Ascending aorta (tissue), 2 donors: ENCODE measurements around the gene EDN3. TPM values are rescaled to one million over a fixed set of nuclear protein-coding genes. Genes with fewer than 3 reads are reported as not detected.

Experiments
- DNase-seq, 2 donors: peaks; one replicate each; pipeline ENCODE4 v3.0.0-alpha.2; 2019; ENCODE audit warnings: low spot score in 2 of 2
- H3K27ac ChIP-seq, 2 donors: fragments of 200-600 bp; sonication (generic); one replicate each; pipeline ENCODE4 v1.5.1; 2016 to 2017; ENCODE audit warnings: mild to moderate bottlenecking in 1 of 2
- H3K27me3 ChIP-seq: fragments of 200-600 bp; sonication (generic); one replicate; pipeline ENCODE4 v1.5.1; 2017
- H3K36me3 ChIP-seq, 2 donors: fragments of 200-600 bp; sonication (generic); one replicate each; pipeline ENCODE4 v1.5.1; 2016
- H3K4me1 ChIP-seq, 2 donors: fragments of 200-600 bp; sonication (generic); one replicate each; pipeline ENCODE4 v1.5.1; 2016 to 2017; ENCODE audit warnings: mild to moderate bottlenecking in 1 of 2
- H3K4me3 ChIP-seq, 2 donors: fragments of 200-600 bp; sonication (generic); one replicate each; pipeline ENCODE4 v1.5.1; 2016 to 2017; ENCODE audit warnings: mild to moderate bottlenecking in 1 of 2
- H3K9me3 ChIP-seq, 2 donors: fragments of 200-600 bp; sonication (generic); one replicate each; pipeline ENCODE4 v1.5.1; 2016
- intact Hi-C: fragments of 100-400 bp; cut with DNase I; formaldehyde crosslinking; loops from one replicate; pipeline ENCODE4 v1.15.1; 2023
- total RNA-seq: library from RNA; depleted of rRNA; stranded (reverse); fragments of >200 nt; gene quantifications from one replicate; pipeline ENCODE4 v1.1.0, GENCODE V29; 2016
- TF ChIP-seq, protein P1 (sequence below), 3 experiments: fragments of 200-600 bp in 2 of 3; fragments of 450-650 bp in 1 of 3; sonication (generic) in 2 of 3; IDR thresholded peaks; one replicate each; pipeline ENCODE4 v1.5.1; 2016 to 2019; ENCODE audit warnings: antibody characterized with exemption in 3 of 3, mild to moderate bottlenecking in 1 of 3, moderate library complexity in 1 of 3

EDN3 gene
- total RNA-seq, 1 donor from 2014 or later: not detected

DNA sequence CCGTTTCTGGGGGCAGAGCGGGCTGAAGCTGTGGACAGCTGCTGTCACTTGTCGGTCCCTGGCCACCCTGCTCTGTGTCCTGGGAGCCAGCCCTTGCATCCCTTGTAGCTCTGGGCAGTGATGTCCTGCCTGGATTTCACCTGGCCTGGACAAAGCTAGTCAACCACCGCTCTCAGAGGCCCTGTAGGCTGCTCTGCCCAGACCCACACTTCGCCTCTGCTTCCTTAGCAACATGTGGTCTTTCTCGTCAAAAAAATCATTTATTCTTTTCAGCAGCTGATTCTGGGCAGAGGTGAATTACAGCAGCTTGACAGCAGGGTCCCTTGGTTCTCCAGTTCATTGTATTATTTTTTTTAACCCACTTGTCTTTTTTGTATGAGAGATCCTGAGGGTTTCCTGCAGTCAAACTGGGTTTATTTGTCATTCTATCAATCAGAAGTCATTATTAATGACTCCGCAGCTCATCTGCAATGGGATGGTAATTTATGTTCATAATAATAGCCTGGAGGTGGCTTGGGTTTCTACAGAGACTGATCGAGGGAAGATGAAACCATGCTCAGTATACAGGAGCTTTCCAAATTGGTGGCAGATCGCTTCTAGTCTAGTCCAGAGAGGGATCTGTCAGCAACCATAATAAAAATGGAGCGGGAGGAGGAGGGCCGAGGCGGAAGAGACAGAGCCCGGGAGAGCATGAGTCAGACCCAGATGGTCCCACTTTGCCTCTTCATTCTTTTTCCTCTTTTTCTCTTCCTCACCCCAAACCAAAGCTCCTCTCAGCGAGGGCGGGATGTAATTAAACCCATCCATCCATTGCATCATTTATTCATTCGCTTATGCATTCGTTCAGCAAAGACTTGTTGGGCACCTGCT is 22.4 kb downstream of the EDN3 start:
- TF ChIP-seq, protein P1, sequence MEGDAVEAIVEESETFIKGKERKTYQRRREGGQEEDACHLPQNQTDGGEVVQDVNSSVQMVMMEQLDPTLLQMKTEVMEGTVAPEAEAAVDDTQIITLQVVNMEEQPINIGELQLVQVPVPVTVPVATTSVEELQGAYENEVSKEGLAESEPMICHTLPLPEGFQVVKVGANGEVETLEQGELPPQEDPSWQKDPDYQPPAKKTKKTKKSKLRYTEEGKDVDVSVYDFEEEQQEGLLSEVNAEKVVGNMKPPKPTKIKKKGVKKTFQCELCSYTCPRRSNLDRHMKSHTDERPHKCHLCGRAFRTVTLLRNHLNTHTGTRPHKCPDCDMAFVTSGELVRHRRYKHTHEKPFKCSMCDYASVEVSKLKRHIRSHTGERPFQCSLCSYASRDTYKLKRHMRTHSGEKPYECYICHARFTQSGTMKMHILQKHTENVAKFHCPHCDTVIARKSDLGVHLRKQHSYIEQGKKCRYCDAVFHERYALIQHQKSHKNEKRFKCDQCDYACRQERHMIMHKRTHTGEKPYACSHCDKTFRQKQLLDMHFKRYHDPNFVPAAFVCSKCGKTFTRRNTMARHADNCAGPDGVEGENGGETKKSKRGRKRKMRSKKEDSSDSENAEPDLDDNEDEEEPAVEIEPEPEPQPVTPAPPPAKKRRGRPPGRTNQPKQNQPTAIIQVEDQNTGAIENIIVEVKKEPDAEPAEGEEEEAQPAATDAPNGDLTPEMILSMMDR (IDR thresholded peaks at IDR 0.05): no peak
- H3K27ac ChIP-seq: no peak overlapping the region
- H3K27me3 ChIP-seq: no peaks in the 10 kb centered on the region
- H3K36me3 ChIP-seq: no peaks in the 10 kb centered on the region
- H3K9me3 ChIP-seq: no peaks in the 10 kb centered on the region
- no peak overlapping the region for H3K4me3 ChIP-seq
- H3K4me1 ChIP-seq: no peaks in the 10 kb centered on the region
- no peak for DNase-seq
- intact Hi-C loops: no loop called here

DNA sequence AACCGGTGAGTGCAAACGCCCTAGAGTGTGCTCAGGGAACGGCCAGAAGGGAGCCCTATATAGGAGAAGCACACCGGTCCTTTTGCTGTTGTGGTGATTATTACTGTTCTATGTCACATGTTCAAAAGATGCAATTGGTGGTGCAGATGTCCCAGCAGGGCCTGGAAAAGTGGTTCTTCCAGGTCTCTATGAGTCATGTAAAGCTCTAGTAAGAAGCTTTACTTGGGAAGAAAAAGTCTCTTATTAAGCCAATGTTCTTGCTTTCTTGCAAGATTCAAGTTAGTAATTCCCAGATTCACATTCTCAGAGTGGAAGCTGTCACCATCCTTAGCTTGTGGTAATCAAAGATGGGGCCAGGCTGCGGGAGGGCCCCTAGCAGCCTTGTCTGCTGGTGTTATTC is 23.3 kb downstream of the EDN3 start:
- Histone ChIP-seq H3K4me1 (no peaks in the 10 kb centered on the region), H3K36me3 (no peaks in the 10 kb centered on the region), H3K27me3 (no peaks in the 10 kb centered on the region), H3K4me3 (no peak overlapping the region), H3K9me3 (no peaks in the 10 kb centered on the region), H3K27ac (no peak overlapping the region)
- DNase-seq: no peak
- intact Hi-C loops: no loop called here
- TF ChIP-seq, protein P1 (IDR thresholded peaks at IDR 0.05): no peak

DNA sequence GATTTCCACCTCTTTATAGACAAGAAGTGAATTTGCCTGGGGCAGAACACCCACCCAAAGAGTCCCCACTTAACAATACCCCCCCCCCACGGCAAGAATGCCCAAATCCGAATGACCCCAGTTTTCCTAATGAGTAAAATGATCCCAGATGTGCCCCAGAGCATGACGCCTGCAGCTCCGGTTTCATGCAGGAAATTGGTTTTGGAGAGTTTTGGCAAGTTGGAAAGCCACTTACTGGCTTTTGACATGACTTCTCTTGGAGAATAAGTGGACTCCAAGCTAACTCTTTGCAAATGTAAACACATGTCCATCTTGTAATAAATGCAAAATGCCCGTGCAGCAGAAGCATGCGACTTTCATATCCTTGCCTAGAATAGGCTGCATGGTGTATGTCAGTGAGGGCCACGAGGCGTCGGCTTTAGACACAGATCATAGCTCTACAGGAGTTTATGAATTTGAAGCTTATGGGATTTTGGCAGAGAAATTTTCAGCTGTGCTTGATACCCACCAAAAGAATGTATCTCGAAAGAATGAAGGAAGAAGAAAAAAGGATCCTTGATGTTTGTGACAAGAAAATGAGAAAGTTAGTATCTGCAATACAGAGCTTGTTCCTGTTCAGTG is 24.2 kb downstream of the EDN3 start:
- no peaks in the 10 kb centered on the region for H3K4me1 ChIP-seq
- no peak overlapping the region for H3K4me3 ChIP-seq
- H3K9me3 ChIP-seq: no peaks in the 10 kb centered on the region
- no peaks in the 10 kb centered on the region for H3K36me3 ChIP-seq
- DNase-seq: no peak
- no peak overlapping the region for H3K27ac ChIP-seq
- intact Hi-C loops: no loop called here
- TF ChIP-seq, protein P1 (IDR thresholded peaks at IDR 0.05): no peak
- no peaks in the 10 kb centered on the region for H3K27me3 ChIP-seq

- intact Hi-C loops: no loop called here
These were observed 24.7 kb downstream of the EDN3 start for GRCh38 chr20:59325142-59325523.

DNA sequence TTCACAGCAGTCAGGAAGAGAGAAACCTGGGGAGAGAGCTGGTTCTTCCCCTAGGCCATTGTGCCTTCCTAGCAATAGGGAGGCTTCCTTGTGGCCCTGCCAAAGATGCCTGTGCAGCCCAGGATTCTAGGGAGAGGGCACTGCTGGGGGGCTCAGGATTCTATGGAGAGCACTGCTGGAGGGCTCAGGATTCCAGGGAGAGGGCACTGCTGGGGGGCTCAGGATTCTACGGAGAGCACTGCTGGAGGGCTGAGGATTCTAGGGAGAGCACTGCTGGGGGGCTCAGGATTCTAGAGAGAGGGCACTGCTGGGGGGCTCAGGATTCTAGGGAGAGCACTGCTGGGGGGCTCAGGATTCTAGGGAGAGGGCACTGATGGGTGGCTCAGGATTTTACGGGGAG is 25.8 kb downstream of the EDN3 start:
- TF ChIP-seq, protein P1 (IDR thresholded peaks at IDR 0.05): no peak
- no peak for DNase-seq
- H3K27ac ChIP-seq: no peak overlapping the region
- H3K27me3 ChIP-seq: no peaks in the 10 kb centered on the region
- no peaks in the 10 kb centered on the region for H3K36me3 ChIP-seq
- intact Hi-C loops: no loop called here
- H3K4me1 ChIP-seq: no peaks in the 10 kb centered on the region
- no peaks in the 10 kb centered on the region for H3K9me3 ChIP-seq
- no peak overlapping the region for H3K4me3 ChIP-seq

More at GRCh38 chr20:59325142-59325523, 24.7 kb downstream of the EDN3 start:
- Histone ChIP-seq H3K27me3 (no peaks in the 10 kb centered on the region), H3K4me3 (no peak overlapping the region), H3K4me1 (no peaks in the 10 kb centered on the region), H3K9me3 (no peaks in the 10 kb centered on the region), H3K36me3 (no peaks in the 10 kb centered on the region), H3K27ac (no peak overlapping the region)
- no peak for DNase-seq
- TF ChIP-seq, protein P1 (IDR thresholded peaks at IDR 0.05): no peak
